ENCODE measurements around the gene KL.

KL gene

GRCh38 chr13:33006638-33007037 lies 9.6 kb upstream of the KL start:
- Histone ChIP-seq H3K4me1 (peaks cover 12% of the 10 kb centered on the region), H3K36me3 (ENCODE audit: control insufficient read depth, insufficient read depth, low read length) (no peaks in the 10 kb centered on the region), H3K79me2 (no peaks in the 10 kb centered on the region), H3K9me3 (ENCODE audit: control insufficient read depth, low read length) (no peaks in the 10 kb centered on the region), H2AFZ (no peak overlapping the region), H3K4me2 (ENCODE audit: low read length) (no peak overlapping the region), H3K9ac (no peak overlapping the region), H3K27ac (no peak overlapping the region), H3K4me3 (ENCODE audit: low read depth, low read length) (no peak overlapping the region), H3K27me3 (ENCODE audit: control insufficient read depth, insufficient read depth, low read length) (no peaks in the 10 kb centered on the region)
- no peak for TF ChIP-seq CTCF (IDR thresholded peaks at IDR 0.05)

- Histone ChIP-seq H3K9ac (no peak overlapping the region), H3K4me1 (peaks cover 12% of the 10 kb centered on the region), H3K9me3 (ENCODE audit: control insufficient read depth, low read length) (no peaks in the 10 kb centered on the region), H2AFZ (no peak overlapping the region), H3K4me2 (ENCODE audit: low read length) (no peak overlapping the region), H3K79me2 (no peaks in the 10 kb centered on the region), H3K36me3 (ENCODE audit: control insufficient read depth, insufficient read depth, low read length) (no peaks in the 10 kb centered on the region), H3K27me3 (ENCODE audit: control insufficient read depth, insufficient read depth, low read length) (no peaks in the 10 kb centered on the region), H3K27ac (no peak overlapping the region), H3K4me3 (ENCODE audit: low read depth, low read length) (no peak overlapping the region)
- no peak for TF ChIP-seq CTCF (IDR thresholded peaks at IDR 0.05)
Measured at GRCh38 chr13:33007237-33007636, 9.0 kb upstream of the KL start.

GRCh38 chr13:33007950-33008349 lies 8.3 kb upstream of the KL start:
- Histone ChIP-seq H3K27ac (no peak overlapping the region), H3K4me1 (peaks cover 12% of the 10 kb centered on the region)
- no peak for TF ChIP-seq CTCF (IDR thresholded peaks at IDR 0.05)

GRCh38 chr13:33008946-33009722 lies 7.1 kb upstream of the KL start:
- no peak overlapping the region for H3K9ac ChIP-seq
- peaks cover 2% of the 10 kb centered on the region for H3K79me2 ChIP-seq
- H3K27me3 ChIP-seq (ENCODE audit: control insufficient read depth, insufficient read depth, low read length): no peaks in the 10 kb centered on the region
- no peak overlapping the region for H2AFZ ChIP-seq
- H3K9me3 ChIP-seq (ENCODE audit: control insufficient read depth, low read length): no peaks in the 10 kb centered on the region
- peaks cover 8% of the 10 kb centered on the region for H3K4me1 ChIP-seq
- no peak overlapping the region for H3K27ac ChIP-seq
- H3K36me3 ChIP-seq (ENCODE audit: control insufficient read depth, insufficient read depth, low read length): no peaks in the 10 kb centered on the region
- no peak overlapping the region for H3K4me2 ChIP-seq (ENCODE audit: low read length)
- H3K4me3 ChIP-seq (ENCODE audit: low read depth, low read length): no peak overlapping the region
- no peak for TF ChIP-seq CTCF (IDR thresholded peaks at IDR 0.05)

More at GRCh38 chr13:33007950-33008349, 8.3 kb upstream of the KL start:
- Histone ChIP-seq H3K9me3 (ENCODE audit: control insufficient read depth, low read length) (no peaks in the 10 kb centered on the region), H3K9ac (no peak overlapping the region), H3K79me2 (no peaks in the 10 kb centered on the region), H3K27me3 (ENCODE audit: control insufficient read depth, insufficient read depth, low read length) (no peaks in the 10 kb centered on the region), H3K36me3 (ENCODE audit: control insufficient read depth, insufficient read depth, low read length) (no peaks in the 10 kb centered on the region), H3K4me3 (ENCODE audit: low read depth, low read length) (no peak overlapping the region), H2AFZ (no peak overlapping the region), H3K4me2 (ENCODE audit: low read length) (no peak overlapping the region)
